ENCODE measurements around the gene RASA3. TPM values are rescaled to one million over a fixed set of nuclear protein-coding genes. Genes with fewer than 3 reads are reported as not detected.

Gene RASA3
- total and polyA plus RNA-seq, 2 donors (not counting 3 experiments of a cell fraction or from before 2014, with no cell fraction given), result 26.5 to 53.8 TPM

DNA sequence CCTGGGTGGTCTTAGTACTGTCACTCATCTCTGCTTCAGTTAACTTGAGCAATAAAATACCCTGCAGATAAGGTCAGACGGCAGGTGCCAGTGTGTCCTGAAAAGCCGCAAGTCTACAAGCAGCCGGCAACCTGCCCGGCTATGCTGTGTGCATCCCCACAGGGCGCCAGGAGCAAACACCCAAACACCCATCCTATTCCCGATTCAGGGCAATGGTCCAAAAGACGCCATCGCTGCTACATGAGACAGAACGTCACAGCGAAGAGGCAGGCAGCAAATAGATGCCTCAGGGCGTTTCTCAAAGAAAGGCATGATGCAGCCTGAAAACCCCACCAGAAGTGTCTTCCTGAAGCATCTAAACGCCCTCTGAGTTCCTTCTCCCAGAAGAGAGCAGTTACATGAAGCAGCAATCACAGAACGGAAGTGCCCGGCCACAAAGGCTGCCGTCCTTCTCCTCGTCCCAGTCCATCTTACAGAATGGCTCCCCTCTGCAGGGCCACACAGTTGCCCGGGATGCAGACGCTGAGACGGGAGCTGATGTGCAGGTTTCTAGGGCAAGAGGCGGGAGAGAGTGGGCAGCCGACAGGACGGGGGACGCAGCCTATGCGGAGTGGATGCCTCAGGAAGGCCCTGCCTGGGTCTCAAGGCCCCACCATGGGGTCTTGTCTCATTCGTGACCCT lies 35.1 kb downstream of the RASA3 start:
- peaks cover 5% of the 10 kb centered on the region for H4K20me1 ChIP-seq (replicated peaks; ENCODE audit: control insufficient read depth, extremely low read depth, insufficient read depth, low read length)
- POLR2A ChIA-PET, result no interaction called here

DNA sequence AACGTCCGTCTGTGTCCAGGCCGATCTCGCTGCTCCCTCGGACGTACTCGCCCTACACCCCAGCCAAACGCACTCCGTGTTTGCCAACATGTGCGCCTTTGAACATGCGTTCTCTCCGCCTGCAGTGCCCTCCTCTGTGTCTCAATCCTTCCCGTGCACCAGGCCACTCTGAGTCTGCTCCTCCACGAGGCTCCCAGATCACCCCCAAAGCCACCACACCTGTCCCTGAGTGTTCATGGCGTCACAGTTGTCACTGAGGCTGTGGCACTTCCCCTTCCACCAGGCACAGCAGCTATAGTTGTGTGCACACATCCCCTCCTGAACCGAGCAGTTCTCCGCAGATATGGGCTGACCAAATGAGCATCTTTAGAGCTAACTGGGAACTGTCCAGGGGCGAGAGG lies 35.6 kb downstream of the RASA3 start:
- dilution Hi-C loops (cut with MboI; ENCODE audit: extremely low pct_ligation_motif_present, low sequenced_read_pairs) (no loop called here), intact Hi-C loops (cut with micrococcal nuclease) (no loop called here)
- DNase-seq (ENCODE audit: low read depth, low spot score) (no peak), FAIRE-seq (no peak)
- H3K9me1 ChIP-seq (replicated peaks; ENCODE audit: control insufficient read depth, extremely low read depth, insufficient read depth, low read length), result no peaks in the 10 kb centered on the region
- peaks cover 5% of the 10 kb centered on the region for H4K20me1 ChIP-seq (replicated peaks; ENCODE audit: control insufficient read depth, extremely low read depth, insufficient read depth, low read length)
- no peak overlapping the region for H3K9ac ChIP-seq (replicated peaks; ENCODE audit: extremely low read depth, insufficient read depth, low read length)
- no peaks in the 10 kb centered on the region for H3K9me3 ChIP-seq (replicated peaks; ENCODE audit: control insufficient read depth, insufficient read depth, low read length)
- H3K79me2 ChIP-seq (ENCODE audit: control insufficient read depth, insufficient read depth, low read length), result peaks cover 94% of the 10 kb centered on the region
- ChIA-PET POLR2A (no interaction called here), CTCF (no interaction called here)
- H3K4me1 ChIP-seq (ENCODE audit: control insufficient read depth, extremely low read depth, insufficient read depth, low read length), result no peaks in the 10 kb centered on the region
- H3K27ac ChIP-seq (ENCODE audit: insufficient read depth, low read depth, low read length), result no peak overlapping the region
- H3K4me3 ChIP-seq (replicated peaks in 1 of 3; ENCODE audit: insufficient read depth in 1 of 3, low read depth in 1 of 3, low read length in 3 of 3), result no peak overlapping the region
- H3K4me2 ChIP-seq (ENCODE audit: insufficient read depth, low read length), result no peak overlapping the region
- H2AFZ ChIP-seq (ENCODE audit: low read depth, low read length), result no peak overlapping the region
- no peaks in the 10 kb centered on the region for H3K36me3 ChIP-seq (ENCODE audit: control insufficient read depth in 2 of 2, extremely low read depth in 1 of 2, insufficient read depth in 2 of 2, low read length in 2 of 2)
- TF ChIP-seq EZH2 (IDR thresholded peaks at IDR 0.05; ENCODE audit: borderline replicate concordance, low read depth, low read length, severe bottlenecking) (no peak), JUN (IDR thresholded peaks at IDR 0.05; ENCODE audit: borderline replicate concordance, insufficient read depth, insufficient read length, low read depth) (no peak), FOS (IDR thresholded peaks at IDR 0.05; ENCODE audit: borderline replicate concordance, insufficient read depth, low read length) (no peak), GATA2 (IDR thresholded peaks at IDR 0.05; ENCODE audit: insufficient read depth, insufficient read length, low read depth, low read length) (no peak), MYC (IDR thresholded peaks at IDR 0.05; ENCODE audit: low read depth, low read length) (no peak), POLR2A (IDR thresholded peaks at IDR 0.05; ENCODE audit: low read depth, low read length) (no peak), POLR2AphosphoS5 (IDR thresholded peaks at IDR 0.05; ENCODE audit: insufficient read depth, low read depth, low read length) (no peak)
- TF ChIP-seq, protein P1, sequence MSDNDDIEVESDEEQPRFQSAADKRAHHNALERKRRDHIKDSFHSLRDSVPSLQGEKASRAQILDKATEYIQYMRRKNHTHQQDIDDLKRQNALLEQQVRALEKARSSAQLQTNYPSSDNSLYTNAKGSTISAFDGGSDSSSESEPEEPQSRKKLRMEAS (IDR thresholded peaks at IDR 0.05; ENCODE audit: insufficient read depth, insufficient read length), result no peak
- TF ChIP-seq, protein P2, sequence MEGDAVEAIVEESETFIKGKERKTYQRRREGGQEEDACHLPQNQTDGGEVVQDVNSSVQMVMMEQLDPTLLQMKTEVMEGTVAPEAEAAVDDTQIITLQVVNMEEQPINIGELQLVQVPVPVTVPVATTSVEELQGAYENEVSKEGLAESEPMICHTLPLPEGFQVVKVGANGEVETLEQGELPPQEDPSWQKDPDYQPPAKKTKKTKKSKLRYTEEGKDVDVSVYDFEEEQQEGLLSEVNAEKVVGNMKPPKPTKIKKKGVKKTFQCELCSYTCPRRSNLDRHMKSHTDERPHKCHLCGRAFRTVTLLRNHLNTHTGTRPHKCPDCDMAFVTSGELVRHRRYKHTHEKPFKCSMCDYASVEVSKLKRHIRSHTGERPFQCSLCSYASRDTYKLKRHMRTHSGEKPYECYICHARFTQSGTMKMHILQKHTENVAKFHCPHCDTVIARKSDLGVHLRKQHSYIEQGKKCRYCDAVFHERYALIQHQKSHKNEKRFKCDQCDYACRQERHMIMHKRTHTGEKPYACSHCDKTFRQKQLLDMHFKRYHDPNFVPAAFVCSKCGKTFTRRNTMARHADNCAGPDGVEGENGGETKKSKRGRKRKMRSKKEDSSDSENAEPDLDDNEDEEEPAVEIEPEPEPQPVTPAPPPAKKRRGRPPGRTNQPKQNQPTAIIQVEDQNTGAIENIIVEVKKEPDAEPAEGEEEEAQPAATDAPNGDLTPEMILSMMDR (IDR thresholded peaks at IDR 0.05; ENCODE audit: extremely low read depth in 1 of 2, insufficient read depth in 1 of 2, low read depth in 1 of 2, low read length in 2 of 2), result no peak
- no TSS peak for BruUV-seq (replicated peaks)
- no peaks in the 10 kb centered on the region for H3K27me3 ChIP-seq (ENCODE audit: control insufficient read depth in 2 of 2, insufficient read depth in 2 of 2, low read length in 2 of 2)

More for the DNA sequence above, 35.1 kb downstream of the RASA3 start:
- no peak overlapping the region for H3K4me3 ChIP-seq (replicated peaks in 1 of 3; ENCODE audit: insufficient read depth in 1 of 3, low read depth in 1 of 3, low read length in 3 of 3)
- no peaks in the 10 kb centered on the region for H3K9me1 ChIP-seq (replicated peaks; ENCODE audit: control insufficient read depth, extremely low read depth, insufficient read depth, low read length)
- peaks cover 94% of the 10 kb centered on the region for H3K79me2 ChIP-seq (ENCODE audit: control insufficient read depth, insufficient read depth, low read length)
- intact Hi-C loops (cut with micrococcal nuclease) (no loop called here), dilution Hi-C loops (cut with MboI; ENCODE audit: extremely low pct_ligation_motif_present, low sequenced_read_pairs) (no loop called here)
- FAIRE-seq (no peak), DNase-seq (ENCODE audit: low read depth, low spot score) (no peak)
- no peaks in the 10 kb centered on the region for H3K27me3 ChIP-seq (ENCODE audit: control insufficient read depth in 2 of 2, insufficient read depth in 2 of 2, low read length in 2 of 2)
- H3K4me1 ChIP-seq (ENCODE audit: control insufficient read depth, extremely low read depth, insufficient read depth, low read length), result no peaks in the 10 kb centered on the region
- H3K9ac ChIP-seq (replicated peaks; ENCODE audit: extremely low read depth, insufficient read depth, low read length), result no peak overlapping the region
- no peak overlapping the region for H3K27ac ChIP-seq (ENCODE audit: insufficient read depth, low read depth, low read length)
- H2AFZ ChIP-seq (ENCODE audit: low read depth, low read length), result no peak overlapping the region
- H3K9me3 ChIP-seq (replicated peaks; ENCODE audit: control insufficient read depth, insufficient read depth, low read length), result no peaks in the 10 kb centered on the region
- TF ChIP-seq, protein P2 (IDR thresholded peaks at IDR 0.05; ENCODE audit: extremely low read depth in 1 of 2, insufficient read depth in 1 of 2, low read depth in 1 of 2, low read length in 2 of 2), result no peak
- TF ChIP-seq GATA2 (IDR thresholded peaks at IDR 0.05; ENCODE audit: insufficient read depth, insufficient read length, low read depth, low read length), result no peak
- TF ChIP-seq EZH2 (IDR thresholded peaks at IDR 0.05; ENCODE audit: borderline replicate concordance, low read depth, low read length, severe bottlenecking), result no peak
- no peaks in the 10 kb centered on the region for H3K36me3 ChIP-seq (ENCODE audit: control insufficient read depth in 2 of 2, extremely low read depth in 1 of 2, insufficient read depth in 2 of 2, low read length in 2 of 2)
- no TSS peak for BruUV-seq (replicated peaks)
- CTCF ChIA-PET, result no interaction called here
- H3K4me2 ChIP-seq (ENCODE audit: insufficient read depth, low read length), result no peak overlapping the region

Measured in endothelial cell of umbilical vein (primary cell).